ENCODE data around the gene PAK5. TPM values are rescaled to one million over a fixed set of nuclear protein-coding genes. Genes with fewer than 3 reads are reported as not detected.

Gene PAK5
- polyA plus RNA-seq, 1 donor (not counting 4 experiments of a cell fraction or from before 2014, with no cell fraction given), result not detected

- TF ChIP-seq CTCF (optimal IDR thresholded peaks at IDR 0.05 in 1 of 3, IDR thresholded peaks at IDR 0.05 in 1 of 3, conservative IDR thresholded peaks at IDR 0.05 in 1 of 3; ENCODE audit: extremely low read depth in 1 of 3, insufficient read depth in 2 of 3, low read length in 3 of 3) (no peak), EZH2 (IDR thresholded peaks at IDR 0.05; ENCODE audit: low read length) (no peak)
- dilution Hi-C loops (cut with MboI; ENCODE audit: extremely low pct_ligation_motif_present, low sequenced_read_pairs), result no loop called here
- Histone ChIP-seq H3K9me1 (ENCODE audit: control insufficient read depth, extremely low read depth, insufficient read depth, low read length) (no peaks in the 10 kb centered on the region), H3K36me3 (ENCODE audit: control insufficient read depth in 2 of 2, extremely low read depth in 1 of 2, insufficient read depth in 2 of 2, low read length in 2 of 2) (no peaks in the 10 kb centered on the region), H3K9ac (ENCODE audit: control insufficient read depth, extremely low read depth, insufficient read depth, low read length) (no peak overlapping the region), H3K79me2 (ENCODE audit: control insufficient read depth, insufficient read depth, low read length) (no peaks in the 10 kb centered on the region), H3K9me3 (ENCODE audit: control insufficient read depth, low read depth, low read length) (no peaks in the 10 kb centered on the region), H3K4me1 (ENCODE audit: control insufficient read depth, extremely low read depth, insufficient read depth, low read length) (no peaks in the 10 kb centered on the region), H3K4me3 (ENCODE audit: control insufficient read depth in 2 of 3, extremely low read depth in 1 of 3, insufficient read depth in 2 of 3, low read depth in 1 of 3, low read length in 3 of 3) (no peak overlapping the region), H2AFZ (ENCODE audit: control insufficient read depth, low read length) (no peak overlapping the region), H3K4me2 (ENCODE audit: control insufficient read depth, extremely low read depth, insufficient read depth, low read depth, low read length) (no peak overlapping the region), H4K20me1 (ENCODE audit: control insufficient read depth, extremely low read depth, insufficient read depth, low read length) (no peaks in the 10 kb centered on the region), H3K27me3 (ENCODE audit: control insufficient read depth, extremely low read depth, insufficient read depth, low read length) (no peaks in the 10 kb centered on the region), H3K27ac (ENCODE audit: control insufficient read depth, insufficient read depth, low read length) (no peak overlapping the region)
- FAIRE-seq (no peak), DNase-seq (ENCODE audit: low read depth, low spot score) (no peak)
Observed at GRCh38 chr20:9583151-9583550, 255.7 kb downstream of the PAK5 start.

GRCh38 chr20:9582137-9582536 is 256.7 kb downstream of the PAK5 start:
- FAIRE-seq (no peak), DNase-seq (ENCODE audit: low read depth, low spot score) (no peak)
- dilution Hi-C loops (cut with MboI; ENCODE audit: extremely low pct_ligation_motif_present, low sequenced_read_pairs), result no loop called here
- H2AFZ ChIP-seq (ENCODE audit: control insufficient read depth, low read length), result no peak overlapping the region
- H3K9me1 ChIP-seq (ENCODE audit: control insufficient read depth, extremely low read depth, insufficient read depth, low read length), result no peaks in the 10 kb centered on the region
- no peak overlapping the region for H3K4me3 ChIP-seq (ENCODE audit: control insufficient read depth in 2 of 3, extremely low read depth in 1 of 3, insufficient read depth in 2 of 3, low read depth in 1 of 3, low read length in 3 of 3)
- H3K79me2 ChIP-seq (ENCODE audit: control insufficient read depth, insufficient read depth, low read length), result no peaks in the 10 kb centered on the region
- H3K36me3 ChIP-seq (ENCODE audit: control insufficient read depth in 2 of 2, extremely low read depth in 1 of 2, insufficient read depth in 2 of 2, low read length in 2 of 2), result no peaks in the 10 kb centered on the region
- H3K27me3 ChIP-seq (ENCODE audit: control insufficient read depth, extremely low read depth, insufficient read depth, low read length), result no peaks in the 10 kb centered on the region
- no peak overlapping the region for H3K9ac ChIP-seq (ENCODE audit: control insufficient read depth, extremely low read depth, insufficient read depth, low read length)
- no peak overlapping the region for H3K4me2 ChIP-seq (ENCODE audit: control insufficient read depth, extremely low read depth, insufficient read depth, low read depth, low read length)
- no peaks in the 10 kb centered on the region for H4K20me1 ChIP-seq (ENCODE audit: control insufficient read depth, extremely low read depth, insufficient read depth, low read length)
- TF ChIP-seq EZH2 (IDR thresholded peaks at IDR 0.05; ENCODE audit: low read length) (no peak), CTCF (optimal IDR thresholded peaks at IDR 0.05 in 1 of 3, IDR thresholded peaks at IDR 0.05 in 1 of 3, conservative IDR thresholded peaks at IDR 0.05 in 1 of 3; ENCODE audit: extremely low read depth in 1 of 3, insufficient read depth in 2 of 3, low read length in 3 of 3) (no peak)
- H3K9me3 ChIP-seq (ENCODE audit: control insufficient read depth, low read depth, low read length), result no peaks in the 10 kb centered on the region
- no peak overlapping the region for H3K27ac ChIP-seq (ENCODE audit: control insufficient read depth, insufficient read depth, low read length)
- H3K4me1 ChIP-seq (ENCODE audit: control insufficient read depth, extremely low read depth, insufficient read depth, low read length), result no peaks in the 10 kb centered on the region
